Esophagus muscularis mucosa (tissue), 4 donors: ENCODE measurements around the gene CLEC9A.

Experiments
- EP300 ChIP-seq: sonication (generic); formaldehyde crosslinking; IDR thresholded peaks from one replicate; pipeline ENCODE4 v1.6.1; 2017; ENCODE audit warnings: antibody characterized with exemption
- POLR2A ChIP-seq: fragments of 450-650 bp; IDR thresholded peaks from one replicate; pipeline ENCODE4 v1.6.1; 2017; ENCODE audit warnings: antibody characterized with exemption, moderate library complexity, mild to moderate bottlenecking, low read depth
- POLR2AphosphoS5 ChIP-seq, 2 donors: sonication (generic); formaldehyde crosslinking; IDR thresholded peaks; one replicate each; pipeline ENCODE4 v1.6.1; 2017; ENCODE audit warnings: antibody characterized with exemption in 2 of 2
- TF ChIP-seq, protein P1 (sequence below), 3 experiments: fragments of 200-600 bp in 2 of 3; fragments of 450-650 bp in 1 of 3; sonication (generic) in 2 of 3; IDR thresholded peaks; one replicate each; pipeline ENCODE4 v1.5.1; 2017 to 2019; ENCODE audit warnings: antibody characterized with exemption in 3 of 3, mild to moderate bottlenecking in 2 of 3, moderate library complexity in 1 of 3

DNA sequence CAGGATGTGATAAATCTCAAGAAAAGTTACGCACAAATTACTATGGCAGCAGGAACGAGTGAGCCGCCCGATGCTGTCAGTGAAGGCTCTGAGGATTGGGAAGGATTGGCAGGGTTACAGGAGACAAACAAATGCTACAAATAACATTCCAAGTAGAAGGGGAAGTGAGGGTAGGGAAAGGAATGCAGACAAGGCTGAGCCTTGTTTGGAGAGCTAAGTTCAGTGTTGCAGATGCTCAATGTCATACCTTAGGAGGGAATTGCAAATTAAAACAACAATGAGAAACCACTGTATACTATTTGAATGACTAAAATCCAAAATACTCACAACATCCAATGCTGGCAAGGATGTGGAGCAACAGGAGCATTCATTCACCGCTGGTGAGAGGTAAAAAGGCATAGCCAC lies 1.3 kb downstream of the CLEC9A start:
- no peak for TF ChIP-seq POLR2AphosphoS5 (IDR thresholded peaks at IDR 0.05)
- TF ChIP-seq EP300 = no peak
- TF ChIP-seq POLR2A = no peak
- TF ChIP-seq, protein P1, sequence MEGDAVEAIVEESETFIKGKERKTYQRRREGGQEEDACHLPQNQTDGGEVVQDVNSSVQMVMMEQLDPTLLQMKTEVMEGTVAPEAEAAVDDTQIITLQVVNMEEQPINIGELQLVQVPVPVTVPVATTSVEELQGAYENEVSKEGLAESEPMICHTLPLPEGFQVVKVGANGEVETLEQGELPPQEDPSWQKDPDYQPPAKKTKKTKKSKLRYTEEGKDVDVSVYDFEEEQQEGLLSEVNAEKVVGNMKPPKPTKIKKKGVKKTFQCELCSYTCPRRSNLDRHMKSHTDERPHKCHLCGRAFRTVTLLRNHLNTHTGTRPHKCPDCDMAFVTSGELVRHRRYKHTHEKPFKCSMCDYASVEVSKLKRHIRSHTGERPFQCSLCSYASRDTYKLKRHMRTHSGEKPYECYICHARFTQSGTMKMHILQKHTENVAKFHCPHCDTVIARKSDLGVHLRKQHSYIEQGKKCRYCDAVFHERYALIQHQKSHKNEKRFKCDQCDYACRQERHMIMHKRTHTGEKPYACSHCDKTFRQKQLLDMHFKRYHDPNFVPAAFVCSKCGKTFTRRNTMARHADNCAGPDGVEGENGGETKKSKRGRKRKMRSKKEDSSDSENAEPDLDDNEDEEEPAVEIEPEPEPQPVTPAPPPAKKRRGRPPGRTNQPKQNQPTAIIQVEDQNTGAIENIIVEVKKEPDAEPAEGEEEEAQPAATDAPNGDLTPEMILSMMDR (IDR thresholded peaks at IDR 0.05) = no peak
